Dermis microvascular lymphatic vessel endothelial cell (primary cell): ENCODE results near the gene NKIRAS2. TPM values are rescaled to one million over a fixed set of nuclear protein-coding genes. Genes with fewer than 3 reads are reported as not detected.

ENCODE experiments used
- DNase-seq, 2 donors: peaks; one replicate each; pipeline versions ENCODE4 v3.0.0 to v3.0.0-alpha.2; 2010; ENCODE audit warnings: low read depth in 2 of 2
- total RNA-seq: library from RNA; depleted of rRNA; stranded (reverse); fragments of >200 nt; gene quantifications from 2 replicates; pipeline ENCODE4 v1.2.1, GENCODE V29; 2014

NKIRAS2 gene
- total RNA-seq: 32.2 and 45.9 TPM in 2 replicates

DNA sequence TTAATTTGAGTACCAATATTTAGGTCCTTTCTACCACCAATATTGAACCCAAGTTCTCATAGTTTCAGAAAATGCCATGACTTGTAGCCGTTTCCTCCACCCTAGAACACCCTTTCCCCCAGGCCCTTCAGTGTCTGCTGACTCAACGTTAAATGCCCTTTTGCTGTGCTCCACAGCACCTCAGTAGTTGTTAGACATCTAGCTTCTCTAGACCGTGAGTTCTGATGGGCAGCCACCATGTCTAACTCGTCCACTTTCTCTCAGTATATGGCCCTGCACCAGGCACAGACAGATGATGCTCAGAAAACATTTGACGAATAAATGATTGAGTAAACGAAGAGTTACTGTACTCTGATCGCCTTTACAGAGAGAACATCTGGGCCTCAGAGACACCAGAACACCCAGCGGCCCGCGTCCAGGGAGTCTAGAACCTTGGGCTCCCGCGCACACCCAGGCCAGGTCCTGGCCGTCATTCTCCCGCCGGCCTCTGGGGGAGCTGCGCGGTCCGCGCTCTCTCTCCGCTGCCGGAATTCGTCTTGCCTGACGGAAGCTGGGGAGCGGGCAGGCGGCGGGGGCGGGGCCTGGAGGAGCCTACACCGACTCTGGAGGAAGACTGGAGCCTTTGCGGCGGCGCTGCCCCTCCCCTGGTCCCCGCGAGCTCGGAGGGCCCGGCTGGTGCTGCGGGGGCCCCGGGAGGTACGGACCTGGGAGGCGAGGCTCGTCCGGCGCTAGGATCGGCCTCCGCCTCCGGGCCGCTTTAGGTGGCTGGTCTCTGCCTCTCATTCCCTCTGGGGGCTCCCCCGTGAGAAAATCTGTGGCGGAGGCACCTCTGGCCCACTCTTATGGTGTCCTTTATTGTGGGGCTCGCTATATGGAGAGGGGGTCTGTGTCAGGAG, at the start of gene NKIRAS2:
Gene NKIRAS2, plus strand, starts transcription at position 582 of the 896 bp plus-strand sequence. CDS start 1,488 bp downstream, outside the sequence.
- peak; percentile 65 to 94 for DNase-seq

DNA sequence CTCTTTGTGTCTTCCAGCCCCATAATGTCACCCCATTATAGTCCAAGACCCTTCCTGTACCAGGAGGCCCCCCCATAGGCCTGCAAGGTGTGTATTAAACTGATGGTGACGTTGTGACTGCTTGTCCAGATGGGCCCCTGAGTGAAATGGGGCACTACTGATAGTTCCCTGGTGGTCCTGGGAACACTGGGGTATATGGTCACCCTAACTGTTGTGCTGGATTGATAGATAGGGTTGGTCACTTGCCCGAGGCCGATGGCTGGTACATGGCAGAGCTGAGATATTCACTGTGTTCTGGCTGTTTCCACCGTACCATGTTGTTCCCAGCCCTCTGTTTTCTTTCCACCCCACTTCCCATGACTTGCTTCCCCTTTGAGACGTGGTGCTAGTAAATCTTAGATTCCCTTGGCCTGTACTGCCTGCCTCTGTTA, 49.0 kb upstream of the NKIRAS2 start:
- DNase-seq: no peak

DNA sequence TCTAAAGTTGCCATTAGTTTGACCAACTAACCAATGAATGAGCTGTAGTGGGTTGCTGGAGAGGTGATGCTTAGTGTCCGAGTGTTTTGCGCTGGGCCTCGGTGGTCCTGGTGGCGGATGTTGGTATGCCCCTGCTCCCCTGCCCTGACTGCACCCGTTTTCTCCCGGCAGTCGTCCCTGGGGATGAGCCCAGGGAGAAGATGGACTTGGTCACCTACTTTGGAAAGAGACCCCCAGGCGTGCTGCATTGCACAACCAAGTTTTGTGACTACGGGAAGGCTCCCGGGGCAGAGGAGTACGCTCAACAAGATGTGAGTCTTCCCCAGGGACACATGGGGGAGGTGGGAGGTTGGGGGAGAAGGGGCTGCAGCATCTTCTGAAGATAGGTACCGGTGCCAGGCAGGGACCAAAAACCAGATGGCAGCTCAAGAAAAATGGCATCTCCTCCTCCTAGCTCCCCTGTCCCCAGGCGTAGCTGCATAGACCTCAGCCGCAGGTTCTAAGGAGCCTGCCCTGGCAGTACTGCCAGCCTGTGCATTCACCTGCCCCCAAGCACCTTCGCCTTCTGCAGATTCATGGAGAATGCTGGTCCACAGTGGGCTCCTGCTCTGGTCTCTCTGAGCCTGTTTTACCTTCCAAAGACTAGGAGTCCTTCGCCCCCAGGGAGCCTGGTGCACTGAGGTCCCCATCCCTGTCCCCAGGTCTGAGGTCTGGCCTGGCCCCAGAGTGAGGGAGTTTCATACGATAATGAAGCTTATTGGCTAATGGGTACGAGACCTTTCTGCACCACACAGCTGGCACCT, 48.0 kb upstream of the NKIRAS2 start:
- DNase-seq: no peak

DNA sequence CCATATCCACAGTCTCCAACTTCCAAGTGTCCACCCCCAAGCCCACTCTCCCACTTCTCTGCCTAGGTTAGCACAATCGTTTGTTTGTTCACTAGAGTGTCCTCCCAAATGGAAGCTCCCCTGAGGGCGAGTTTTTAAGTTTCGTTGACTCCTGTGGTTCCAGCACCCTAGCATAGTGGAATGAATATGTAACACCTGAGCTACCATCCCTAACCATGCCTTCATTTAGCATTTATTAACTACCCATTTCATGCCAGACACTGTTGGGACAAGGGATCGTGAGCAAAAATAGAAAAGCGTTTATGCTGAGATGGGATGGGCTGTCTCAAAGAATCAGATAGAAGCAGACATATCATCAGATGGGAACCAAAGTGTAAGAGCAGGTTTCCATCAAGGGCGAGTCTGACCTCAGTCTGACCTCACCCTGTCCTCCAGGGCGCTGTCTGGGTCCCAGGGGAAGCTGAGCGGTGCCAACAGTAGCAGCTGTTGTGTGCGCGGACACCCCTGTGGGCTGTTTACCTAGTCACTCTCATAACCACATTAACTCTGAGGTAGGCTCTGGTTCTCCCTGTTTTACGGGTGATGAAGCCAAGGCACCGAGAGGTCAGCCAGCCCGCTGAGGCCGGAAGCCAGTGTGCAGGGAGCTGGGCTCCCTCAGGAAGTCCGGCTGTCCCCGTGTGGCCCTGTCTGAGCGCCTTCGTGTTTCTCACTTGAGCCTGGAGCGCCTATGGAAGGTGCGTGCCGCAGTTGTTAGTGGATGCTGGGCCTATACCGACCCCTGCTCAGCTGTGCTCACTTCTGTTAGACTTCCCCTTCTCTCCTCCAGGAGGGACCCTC, 47.1 kb upstream of the NKIRAS2 start:
- DNase-seq: peak in 1 of 2 donors; percentile 33

DNA sequence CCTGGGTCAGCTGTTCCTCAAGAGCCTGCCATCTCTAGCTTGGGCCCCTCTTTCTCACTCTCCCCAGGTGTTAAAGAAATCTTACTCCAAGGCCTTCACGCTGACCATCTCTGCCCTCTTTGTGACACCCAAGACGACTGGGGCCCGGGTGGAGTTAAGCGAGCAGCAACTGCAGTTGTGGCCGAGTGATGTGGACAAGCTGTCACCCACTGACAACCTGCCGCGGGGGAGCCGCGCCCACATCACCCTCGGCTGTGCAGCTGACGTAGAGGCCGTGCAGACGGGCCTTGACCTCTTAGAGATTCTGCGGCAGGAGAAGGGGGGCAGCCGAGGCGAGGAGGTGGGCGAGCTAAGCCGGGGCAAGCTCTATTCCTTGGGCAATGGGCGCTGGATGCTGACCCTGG, 46.5 kb upstream of the NKIRAS2 start:
- DNase-seq: no peak

DNA sequence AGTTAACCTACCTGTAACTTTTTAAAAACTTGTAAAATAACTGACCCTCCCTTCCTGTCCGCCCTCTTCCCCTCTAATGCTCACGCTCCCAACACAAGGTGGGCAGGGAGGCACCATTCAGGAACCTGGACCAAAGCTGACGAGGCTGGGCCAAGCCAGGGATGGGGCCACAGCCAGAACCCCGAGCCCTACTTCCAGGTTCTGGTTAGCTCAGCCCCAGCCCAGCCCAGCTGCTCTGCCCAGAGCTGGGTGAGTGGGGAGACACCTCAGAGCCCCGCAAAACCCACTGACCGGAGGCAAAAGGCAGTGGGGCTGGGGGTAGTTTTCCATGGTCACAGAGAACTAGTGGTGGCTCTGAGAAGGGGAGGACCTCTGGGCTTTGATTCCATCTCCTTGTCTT, 45.9 kb upstream of the NKIRAS2 start:
- no peak for DNase-seq

DNA sequence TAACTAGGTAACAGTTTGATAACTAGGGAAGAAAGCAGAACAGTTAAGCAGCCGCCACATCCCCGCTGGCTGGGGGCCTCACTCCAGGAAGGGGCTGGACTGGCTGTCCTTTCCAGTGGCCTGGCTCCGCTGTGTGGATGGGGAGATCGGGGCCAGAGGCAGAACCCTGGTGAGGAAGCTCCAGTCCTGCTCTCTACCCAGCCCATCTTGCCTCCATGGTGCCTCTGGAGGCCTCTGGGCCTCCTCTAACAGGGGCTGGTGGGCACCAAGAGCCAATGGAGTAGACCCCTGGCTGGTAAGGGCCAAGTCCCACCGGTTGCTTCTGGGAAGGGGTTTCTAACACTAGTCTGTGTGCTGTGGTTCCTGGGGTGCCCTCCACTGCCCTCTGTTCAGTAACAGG, 45.2 kb upstream of the NKIRAS2 start:
- DNase-seq: no peak

DNA sequence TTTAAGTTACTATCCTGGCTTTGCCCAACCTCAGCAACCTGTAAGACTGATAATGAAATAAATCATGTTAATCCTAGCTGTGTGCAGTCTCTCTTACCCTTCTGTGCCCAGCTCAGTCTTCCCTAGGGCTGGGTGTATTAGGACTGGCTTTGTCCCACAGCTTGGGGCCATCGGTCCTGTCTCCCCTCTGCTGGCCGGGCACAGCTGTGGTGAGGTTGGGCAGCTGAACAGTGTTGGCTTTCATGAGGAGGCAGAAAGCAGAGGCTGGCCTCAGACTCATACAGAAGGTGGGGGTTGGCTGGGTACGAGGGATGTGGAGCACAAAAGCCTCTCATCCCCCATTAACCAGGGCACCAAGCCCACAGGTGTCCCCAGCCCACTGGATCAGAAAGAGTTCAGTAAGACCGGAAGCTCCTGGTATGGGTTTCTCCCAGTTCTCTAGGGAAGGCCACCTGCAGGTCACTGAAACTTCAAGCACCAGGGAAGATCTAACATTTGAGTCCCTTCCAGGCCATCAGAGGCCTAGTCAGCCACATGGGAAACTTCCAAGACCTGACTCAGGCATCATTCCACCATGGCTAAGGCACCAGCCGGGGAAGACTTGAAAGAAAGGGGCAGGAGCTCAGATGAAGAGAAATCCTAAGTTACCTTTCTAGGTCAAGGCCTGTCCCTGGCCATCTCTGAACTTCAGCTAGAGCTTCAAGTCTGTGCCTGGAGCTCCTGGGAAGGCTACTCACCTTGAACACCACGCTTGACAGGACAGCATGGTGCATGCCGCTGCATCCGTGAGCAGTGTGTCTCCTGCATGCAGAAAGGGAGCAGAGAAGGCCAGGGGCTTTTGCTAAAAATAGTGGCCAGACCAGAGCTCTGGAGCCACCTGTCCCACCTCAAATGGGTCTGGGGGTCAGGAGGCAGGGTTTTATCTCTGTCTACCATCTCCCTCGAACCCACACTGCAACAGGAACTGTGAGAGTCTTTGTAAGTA, 44.5 kb upstream of the NKIRAS2 start:
- DNase-seq: no peak

DNA sequence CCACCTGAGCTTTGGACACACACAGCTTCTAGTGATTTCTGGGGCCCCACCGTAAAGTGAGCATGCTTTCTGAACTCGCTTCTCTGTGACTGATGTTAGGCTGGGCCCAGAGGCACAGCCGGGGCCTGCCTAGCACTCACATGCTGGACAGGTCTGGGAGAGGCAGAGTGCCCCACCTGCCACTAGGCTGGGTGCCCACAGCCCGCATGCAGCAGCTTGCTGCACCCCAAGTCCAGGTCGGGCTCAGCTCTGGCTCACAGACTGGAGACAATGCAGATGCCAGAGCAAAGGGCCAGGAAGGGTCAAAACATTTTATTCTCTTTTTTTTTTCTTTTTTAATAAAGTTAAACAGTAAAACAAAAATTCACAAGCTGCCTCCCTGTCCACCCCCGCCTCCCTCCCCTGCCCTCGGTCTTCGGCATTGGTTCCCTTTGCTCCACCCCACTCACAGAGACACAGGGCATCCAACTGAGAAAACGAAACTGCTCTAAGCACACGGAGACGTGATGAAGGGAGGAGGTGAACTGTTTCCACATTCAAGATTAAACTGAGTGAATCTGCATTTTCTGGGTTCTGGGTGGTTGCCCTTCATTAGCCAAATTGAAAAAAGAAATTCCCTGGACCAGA, 43.6 kb upstream of the NKIRAS2 start:
- DNase-seq: no peak

DNA sequence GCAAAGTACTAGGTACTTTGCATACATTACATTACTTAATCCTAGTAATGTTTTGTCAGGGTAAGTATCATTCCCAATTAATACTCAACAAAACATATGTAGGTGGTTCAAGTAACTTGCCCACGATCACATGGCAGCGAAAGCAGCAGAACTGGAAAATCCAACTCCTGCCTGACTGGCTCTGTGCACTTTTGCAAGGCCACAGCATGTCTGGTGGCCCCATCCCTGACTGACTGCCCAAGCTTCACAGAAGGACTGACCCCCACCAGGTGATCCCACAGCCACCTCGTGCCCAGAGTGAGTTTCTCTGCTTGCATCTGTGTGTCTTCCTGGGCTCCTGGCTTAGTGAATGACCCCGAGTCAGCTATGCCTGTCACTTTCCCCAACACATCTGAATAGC, 41.9 kb upstream of the NKIRAS2 start:
- no peak for DNase-seq

DNA sequence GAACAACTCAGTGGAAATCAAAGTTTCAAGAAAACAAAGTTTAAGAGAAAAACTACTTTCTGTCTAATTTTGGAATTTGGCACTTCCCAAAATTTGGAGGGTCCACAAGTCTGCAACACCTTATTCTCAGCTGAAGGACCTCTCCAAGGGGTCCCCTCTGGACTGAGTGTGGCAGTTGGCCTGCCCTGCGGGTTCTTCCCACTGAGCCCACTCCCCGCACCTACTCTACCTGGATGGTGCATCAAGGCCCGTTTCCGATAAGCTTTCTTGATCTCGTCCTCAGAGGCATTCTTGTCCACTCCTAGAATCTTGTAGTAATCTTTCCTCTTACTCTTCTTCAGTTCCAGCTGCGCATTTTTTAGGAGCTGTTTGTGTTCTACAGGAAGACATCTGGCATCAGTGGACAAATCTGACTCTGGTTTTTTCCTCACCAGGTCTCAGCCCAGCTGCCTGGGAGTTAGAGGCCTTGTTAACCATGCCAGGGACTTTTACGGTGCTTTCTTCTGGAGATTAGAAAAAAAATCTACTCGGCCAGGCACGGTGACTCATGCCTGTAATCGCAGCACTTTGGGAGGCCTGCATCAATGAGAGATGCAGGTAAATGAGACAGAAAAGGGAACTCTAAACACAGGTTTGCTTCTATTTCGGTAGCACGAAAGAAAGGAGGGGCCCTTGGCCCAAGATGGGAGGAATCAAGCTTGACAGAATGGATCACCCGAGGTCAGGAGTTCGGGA, 37.7 kb upstream of the NKIRAS2 start:
- DNase-seq: no peak

DNA sequence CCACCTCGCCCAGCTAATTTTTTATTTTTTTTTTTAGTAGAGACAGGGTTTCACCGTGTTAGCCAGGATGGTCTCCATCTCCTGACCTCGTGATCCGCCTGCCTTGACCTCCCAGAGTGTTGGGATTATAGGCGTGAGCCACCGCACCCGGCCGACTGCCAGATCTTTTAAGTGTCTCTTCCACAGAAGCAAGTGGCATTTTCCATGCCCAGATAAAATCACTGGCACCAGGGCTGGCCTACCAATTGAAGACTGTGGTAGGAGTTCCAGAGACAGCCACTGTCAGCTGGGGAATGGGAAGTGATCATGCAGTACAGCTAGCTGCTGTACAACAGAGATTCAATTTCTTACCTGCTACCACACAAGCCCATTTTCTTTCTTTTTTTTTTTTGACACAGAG, 35.4 kb upstream of the NKIRAS2 start:
- no peak for DNase-seq

DNA sequence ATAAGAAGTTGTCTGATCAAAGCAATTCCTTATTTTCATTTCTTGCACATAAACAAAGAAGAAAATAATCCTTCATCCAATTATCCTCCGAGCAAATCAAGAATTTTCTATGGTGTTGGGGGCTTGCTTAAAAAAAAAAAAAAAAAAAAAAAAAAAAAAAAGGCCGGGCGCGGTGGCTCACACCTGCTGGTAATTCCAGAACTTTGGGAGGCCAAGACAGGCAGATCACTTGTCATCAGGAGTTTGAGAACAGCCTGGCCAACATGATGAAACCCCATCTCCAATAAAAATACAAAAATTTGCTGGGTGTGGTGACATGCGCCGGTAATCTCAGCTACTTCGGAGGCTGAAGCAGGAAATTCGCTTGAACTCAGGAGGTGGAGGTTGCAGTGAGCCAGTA, 34.0 kb upstream of the NKIRAS2 start:
- no peak for DNase-seq

DNA sequence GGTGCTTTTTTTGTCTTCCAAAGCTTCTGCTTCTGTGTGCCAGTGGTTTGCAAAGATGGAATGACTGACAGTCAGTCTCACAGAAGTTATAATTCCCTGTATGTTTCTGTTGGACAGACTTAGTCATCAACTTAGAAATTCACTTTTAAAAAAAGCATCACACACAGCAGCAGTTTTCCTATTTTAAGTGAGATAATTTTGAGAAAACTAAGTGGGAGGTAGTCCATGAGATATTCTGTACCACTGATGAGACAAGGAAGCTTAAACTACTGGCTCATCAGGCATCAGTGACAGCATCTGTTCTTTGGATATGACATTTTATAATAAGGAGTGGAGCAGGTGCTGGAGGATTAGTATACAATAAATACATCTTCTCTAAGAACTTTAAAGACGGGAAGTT, 33.3 kb upstream of the NKIRAS2 start:
- DNase-seq: no peak

DNA sequence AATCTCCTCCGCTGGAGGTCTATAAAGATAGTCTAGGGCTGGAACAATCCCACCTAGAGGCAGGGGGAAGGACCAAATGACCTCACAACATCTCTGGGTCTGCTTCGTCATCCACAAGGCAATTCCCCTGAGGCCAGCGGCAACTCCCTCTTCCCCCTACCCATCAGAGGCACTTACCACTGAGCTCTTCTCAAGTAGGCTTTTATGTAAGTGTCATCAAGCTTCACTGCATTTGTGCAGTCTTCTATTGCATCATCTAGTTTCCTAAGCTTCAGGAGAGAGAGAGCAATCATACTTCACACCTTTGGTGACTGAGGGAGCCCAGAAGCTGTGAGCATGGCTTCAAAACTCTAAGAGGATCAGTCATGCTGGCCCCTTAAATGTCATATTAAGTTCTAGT, 32.2 kb upstream of the NKIRAS2 start:
- DNase-seq: no peak

DNA sequence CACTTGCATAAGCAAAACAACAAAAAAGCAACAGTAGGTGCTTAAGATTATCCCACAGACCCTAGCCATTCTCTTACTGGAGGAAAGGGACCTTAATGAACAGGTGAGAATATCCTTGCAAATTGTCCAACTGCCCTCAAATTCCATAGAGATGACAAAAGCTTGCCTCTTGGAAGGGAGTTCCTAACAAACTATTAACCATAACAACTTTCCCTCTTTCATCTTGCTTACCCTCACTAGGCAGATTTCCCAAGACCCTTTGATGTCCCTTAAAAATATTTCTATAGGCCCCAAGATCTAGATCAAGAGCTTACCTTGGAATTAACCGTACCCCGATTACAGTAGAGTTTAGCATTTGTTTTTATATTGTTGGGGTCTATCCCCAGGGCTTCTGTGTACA, 31.5 kb upstream of the NKIRAS2 start:
- DNase-seq: no peak

DNA sequence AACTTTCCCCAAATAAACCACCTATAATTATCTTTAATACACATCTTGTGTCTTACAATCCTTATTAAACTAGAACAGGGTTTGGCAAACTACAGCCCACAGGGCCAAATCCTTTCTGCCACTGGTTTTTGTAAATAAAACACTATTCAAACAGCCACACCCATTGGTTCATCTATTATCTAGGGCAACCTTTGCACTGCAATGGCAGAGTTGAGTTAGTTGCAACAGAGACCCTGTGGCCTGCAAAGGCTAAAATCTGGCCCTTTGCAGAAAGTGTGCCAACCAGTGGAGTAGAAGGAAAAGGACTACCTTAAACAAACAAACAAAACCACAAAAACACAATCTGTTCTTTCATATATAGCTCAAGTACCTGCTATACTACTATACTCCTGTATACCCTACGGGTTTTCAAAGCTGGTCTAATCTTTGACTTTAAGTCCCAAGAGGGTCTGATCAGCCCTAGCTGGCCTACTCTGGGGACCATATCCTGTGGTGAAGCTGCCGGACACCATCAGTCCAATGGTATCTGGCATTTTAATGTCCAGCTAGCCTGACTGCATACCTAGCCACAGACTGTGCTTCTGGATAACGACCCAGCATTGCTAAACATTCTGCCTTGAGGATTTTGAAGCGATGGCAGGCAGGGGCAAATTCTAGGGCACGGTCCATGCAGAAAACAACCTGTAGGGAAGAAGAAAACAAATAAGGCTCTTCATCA, 30.0 kb upstream of the NKIRAS2 start:
- no peak for DNase-seq

DNA sequence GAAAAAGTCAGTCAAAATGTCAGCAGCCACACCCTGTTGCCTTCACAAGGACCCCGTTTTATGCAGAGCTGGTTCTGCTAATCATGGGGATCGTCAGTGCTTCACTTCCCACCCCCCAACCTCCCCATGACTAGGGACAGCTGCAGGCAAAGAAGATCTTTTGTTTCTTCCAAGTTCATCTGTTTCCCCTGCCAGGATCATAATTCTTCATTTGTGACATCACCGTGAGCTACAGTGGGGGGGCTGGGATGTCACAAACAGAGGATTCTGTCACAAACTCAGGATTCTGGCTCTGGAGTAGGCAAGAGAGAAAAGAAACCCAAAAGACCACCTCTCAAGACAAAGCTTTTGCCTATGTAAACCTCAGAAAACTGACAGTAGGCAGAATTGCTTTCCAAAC, 27.3 kb upstream of the NKIRAS2 start:
- no peak for DNase-seq

DNA sequence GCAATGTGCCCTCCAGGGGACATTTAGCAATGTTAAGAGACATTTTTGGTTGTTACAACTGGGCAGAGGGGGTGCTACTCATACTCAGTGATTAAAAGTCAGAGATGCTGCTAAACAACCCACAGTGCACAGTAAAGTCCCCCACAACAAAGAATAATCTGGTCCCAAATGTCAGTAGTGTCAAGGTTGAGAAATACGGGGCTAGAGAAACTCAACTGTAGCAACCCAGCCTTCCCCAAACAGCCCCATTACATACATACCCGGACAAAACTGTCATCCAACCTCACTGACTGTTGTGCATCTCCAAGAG, 23.1 kb upstream of the NKIRAS2 start:
- no peak for DNase-seq
